Measurements from ENCODE around the gene IL13. TPM values are rescaled to one million over a fixed set of nuclear protein-coding genes. Genes with fewer than 3 reads are reported as not detected.

Gene IL13
- total RNA-seq, 1 experiment from 2014 or later: not detected

GRCh38 chr5:132668706-132669454 is 10.9 kb downstream of the IL13 start:
- H3K4me3 Mint-ChIP-seq: no peak overlapping the region
- no peak overlapping the region for H3K4ac ChIP-seq (ENCODE audit: low read depth, low read length)

More at GRCh38 chr5:132668706-132669454, 10.9 kb downstream of the IL13 start:
- Histone ChIP-seq H3K79me2 (ENCODE audit: insufficient read depth, low read length) (no peaks in the 10 kb centered on the region), H2AK5ac (ENCODE audit: insufficient read length, low read length) (no peak overlapping the region), H2AFZ (ENCODE audit: low read length) (no peak overlapping the region), H3K9ac (ENCODE audit: extremely low read depth, insufficient read length, low read length) (no peak overlapping the region), H3K4me2 (ENCODE audit: insufficient read depth, insufficient read length, low read length) (no peak overlapping the region), H4K91ac (ENCODE audit: insufficient read length, low read depth, low read length) (no peak overlapping the region), H2BK5ac (ENCODE audit: insufficient read length, low read length) (no peak overlapping the region), H3K27ac (ENCODE audit: insufficient read length, low read depth, low read length) (no peak overlapping the region), H4K5ac (ENCODE audit: insufficient read length, low read depth, low read length) (no peak overlapping the region), H3T11ph (ENCODE audit: low read length) (no peak overlapping the region), H3K79me1 (ENCODE audit: insufficient read depth, low read depth, low read length, poor library complexity, severe bottlenecking) (no peaks in the 10 kb centered on the region), H3K4me1 (ENCODE audit: insufficient read depth, low read length) (no peaks in the 10 kb centered on the region), H3K9me3 (ENCODE audit: control insufficient read depth, low read depth, low read length) (no peaks in the 10 kb centered on the region), H2BK15ac (ENCODE audit: low read depth, low read length) (no peak overlapping the region), H2BK20ac (ENCODE audit: low read depth, low read length, poor library complexity, severe bottlenecking) (no peak overlapping the region), H3K18ac (ENCODE audit: insufficient read length, low read depth, low read length) (no peak overlapping the region), H4K20me1 (ENCODE audit: control insufficient read depth, insufficient read depth, insufficient read length) (no peaks in the 10 kb centered on the region), H3K56ac (ENCODE audit: insufficient read length, low read depth, low read length) (no peak overlapping the region), H3K23ac (ENCODE audit: insufficient read length, low read depth, low read length) (no peak overlapping the region), H2BK12ac (ENCODE audit: insufficient read length, low read depth, low read length) (no peak overlapping the region), H3K27me3 (ENCODE audit: insufficient read depth, low read length) (no peaks in the 10 kb centered on the region), H2BK120ac (ENCODE audit: low read depth, low read length, poor library complexity, severe bottlenecking) (no peak overlapping the region), H3K23me2 (ENCODE audit: insufficient read length, low read depth, low read length, poor library complexity, severe bottlenecking) (no peaks in the 10 kb centered on the region), H4K8ac (replicated peaks; ENCODE audit: insufficient read length, low read depth, low read length) (no peak overlapping the region), H3K14ac (ENCODE audit: insufficient read depth, low read length) (no peak overlapping the region)
- Mint-ChIP-seq H3K27me3 (ENCODE audit: low read depth) (peaks cover 1% of the 10 kb centered on the region), H3K27ac (peak overlapping the region in 1 of 3 experiments; percentile 80; a peak in 2 of 7 replicates), H3K36me3 (ENCODE audit: insufficient read depth in 1 of 3, low read depth in 3 of 3) (peaks cover 0 to 7% (median 0%) of the 10 kb centered on the region in 3 experiments; a peak in 3 of 7 replicates), H3K9me3 (peaks cover 0 to 7% of the 10 kb centered on the region in 2 experiments; a peak in 3 of 5 replicates), H3K4me1 (peaks cover 22 to 26% of the 10 kb centered on the region in 2 experiments)
- no peak for TF ChIP-seq CTCF (conservative IDR thresholded peaks at IDR 0.05)
- no peak for DNase-seq
- WGBS (ENCODE audit: extremely low coverage, insufficient read length, low lambda C conversion rate): no CpG with 5 or more reads among the region's 14 CpGs

All from H9 (cell line).